Panc1 (cell line): ENCODE measurements around the gene EMC1.

Experiments used
- POLR2AphosphoS5 ChIP-seq: IDR thresholded peaks from 2 replicates; pipeline ENCODE4 v1.6.1; 2012; ENCODE audit warnings: mild to moderate bottlenecking, low read depth, low read length, moderate library complexity
- SIN3A ChIP-seq: IDR thresholded peaks from 2 replicates; pipeline ENCODE4 v1.6.1; 2012; ENCODE audit warnings: low read depth, mild to moderate bottlenecking, low read length, moderate library complexity, borderline replicate concordance; ENCODE audit not compliant: insufficient read depth
- TCF7L2 ChIP-seq: IDR thresholded peaks from 2 replicates; pipeline ENCODE4 v1.6.1; 2011; ENCODE audit warnings: mild to moderate bottlenecking, low read depth, low read length, inconsistent platforms
- TF ChIP-seq, protein P1 (sequence below): fragments of 450-650 bp; IDR thresholded peaks from 2 replicates; pipeline ENCODE4 v1.5.1; 2017; ENCODE audit warnings: mild to moderate bottlenecking

DNA sequence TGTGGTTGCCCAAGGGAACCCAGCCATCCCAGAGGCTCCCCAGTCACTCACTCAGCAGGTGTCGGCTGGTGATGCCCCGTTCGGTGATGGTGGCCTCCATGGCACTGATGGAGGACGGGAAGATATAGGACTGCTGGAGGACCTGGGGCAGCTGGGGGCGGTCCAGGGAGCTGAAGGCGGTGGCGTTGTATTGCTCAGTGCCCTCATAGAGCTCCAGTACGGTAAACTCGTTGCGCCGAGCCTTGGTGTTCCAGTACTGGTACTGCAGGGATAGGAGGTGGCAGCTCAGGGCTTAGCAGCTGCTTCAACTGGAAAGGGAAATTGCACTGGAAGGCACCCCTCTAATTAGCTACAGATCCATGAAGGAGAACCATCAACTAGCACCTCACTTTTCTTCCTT, 28.8 kb downstream of the EMC1 start:
- TF ChIP-seq, protein P1, sequence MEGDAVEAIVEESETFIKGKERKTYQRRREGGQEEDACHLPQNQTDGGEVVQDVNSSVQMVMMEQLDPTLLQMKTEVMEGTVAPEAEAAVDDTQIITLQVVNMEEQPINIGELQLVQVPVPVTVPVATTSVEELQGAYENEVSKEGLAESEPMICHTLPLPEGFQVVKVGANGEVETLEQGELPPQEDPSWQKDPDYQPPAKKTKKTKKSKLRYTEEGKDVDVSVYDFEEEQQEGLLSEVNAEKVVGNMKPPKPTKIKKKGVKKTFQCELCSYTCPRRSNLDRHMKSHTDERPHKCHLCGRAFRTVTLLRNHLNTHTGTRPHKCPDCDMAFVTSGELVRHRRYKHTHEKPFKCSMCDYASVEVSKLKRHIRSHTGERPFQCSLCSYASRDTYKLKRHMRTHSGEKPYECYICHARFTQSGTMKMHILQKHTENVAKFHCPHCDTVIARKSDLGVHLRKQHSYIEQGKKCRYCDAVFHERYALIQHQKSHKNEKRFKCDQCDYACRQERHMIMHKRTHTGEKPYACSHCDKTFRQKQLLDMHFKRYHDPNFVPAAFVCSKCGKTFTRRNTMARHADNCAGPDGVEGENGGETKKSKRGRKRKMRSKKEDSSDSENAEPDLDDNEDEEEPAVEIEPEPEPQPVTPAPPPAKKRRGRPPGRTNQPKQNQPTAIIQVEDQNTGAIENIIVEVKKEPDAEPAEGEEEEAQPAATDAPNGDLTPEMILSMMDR = no peak
- TF ChIP-seq SIN3A (no peak), TCF7L2 (no peak), POLR2AphosphoS5 (no peak)
